Right kidney (tissue), 9 donors: Measurements from ENCODE around the gene VMP1.

Experiments used
- DNase-seq: peaks from one replicate; pipeline ENCODE4 v3.0.0-alpha.2; 2016
- long read RNA-seq, 8 donors: transcript quantifications; one replicate each; lab custom pipeline, GENCODE V29; 2026

VMP1 gene
- long read RNA-seq, donor 1, full-length matches to known transcripts, result 55 of 55 reads
- long read RNA-seq, donor 1, partial matches to known transcripts, result 0 of 55 reads
- long read RNA-seq, donor 1, other reads (novel, unspliced or antisense), result 0 of 55 reads
- long read RNA-seq, donor 2, full-length matches to known transcripts, result 32 of 32 reads
- long read RNA-seq, donor 2, partial matches to known transcripts, result 0 of 32 reads
- long read RNA-seq, donor 2, other reads (novel, unspliced or antisense), result 0 of 32 reads
- long read RNA-seq, donor 3, full-length matches to known transcripts, result 22 of 22 reads
- long read RNA-seq, donor 3, partial matches to known transcripts, result 0 of 22 reads
- long read RNA-seq, donor 3, other reads (novel, unspliced or antisense), result 0 of 22 reads
- long read RNA-seq, donor 4, full-length matches to known transcripts, result 46 of 46 reads
- long read RNA-seq, donor 4, partial matches to known transcripts, result 0 of 46 reads
- long read RNA-seq, donor 4, other reads (novel, unspliced or antisense), result 0 of 46 reads
- long read RNA-seq, donor 5, full-length matches to known transcripts, result 69 of 69 reads
- long read RNA-seq, donor 5, partial matches to known transcripts, result 0 of 69 reads
- long read RNA-seq, donor 5, other reads (novel, unspliced or antisense), result 0 of 69 reads
- long read RNA-seq, donor 6, full-length matches to known transcripts, result 58 of 58 reads
- long read RNA-seq, donor 6, partial matches to known transcripts, result 0 of 58 reads
- long read RNA-seq, donor 6, other reads (novel, unspliced or antisense), result 0 of 58 reads
- long read RNA-seq, donor 7, result 0 reads
- long read RNA-seq, donor 8, full-length matches to known transcripts, result 44 of 44 reads
- long read RNA-seq, donor 8, partial matches to known transcripts, result 0 of 44 reads
- long read RNA-seq, donor 8, other reads (novel, unspliced or antisense), result 0 of 44 reads

DNA sequence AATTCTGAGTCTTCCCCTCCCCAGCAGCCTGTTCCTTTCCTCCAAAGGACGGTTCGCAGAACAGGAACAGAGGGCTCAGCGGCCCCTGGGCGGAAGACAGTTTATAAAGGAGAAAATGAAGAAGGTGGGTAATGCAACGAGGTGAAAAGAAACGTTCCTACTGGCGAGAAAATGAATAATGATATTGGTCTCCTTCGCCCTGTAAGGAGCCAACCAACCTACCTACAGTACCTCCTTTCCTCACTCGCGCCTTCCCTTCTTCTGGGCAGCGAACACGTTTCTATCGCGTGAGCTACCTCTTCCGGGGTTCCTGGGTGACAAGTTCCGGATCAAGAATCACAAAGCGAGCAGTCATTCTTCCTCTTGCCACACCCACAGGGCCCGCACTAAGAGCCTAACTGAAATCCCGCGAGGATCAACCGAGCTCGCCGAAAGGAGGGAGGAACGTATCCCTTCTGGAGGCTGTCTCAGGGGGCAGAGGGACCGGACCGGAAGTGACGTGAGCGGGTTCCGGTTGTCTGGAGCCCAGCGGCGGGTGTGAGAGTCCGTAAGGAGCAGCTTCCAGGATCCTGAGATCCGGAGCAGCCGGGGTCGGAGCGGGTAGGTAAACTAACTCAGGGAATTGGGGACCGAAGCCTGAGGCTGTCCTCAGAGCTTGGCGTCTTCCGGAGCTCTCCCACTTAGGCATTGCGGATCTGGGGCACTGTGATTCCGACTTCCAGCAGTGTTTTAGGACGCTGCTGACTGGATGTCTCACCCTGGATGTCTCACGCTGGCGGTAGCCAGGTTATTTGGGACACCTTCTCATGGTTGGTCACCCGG is at the start of gene VMP1, which contains the start of gene PTRH2:
VMP1 (plus strand) TSS at position 506 of the 822 bp plus-strand sequence. CDS start 23,793 bp downstream, outside the sequence.
PTRH2 (minus strand) TSS at position 282 of the 822 bp plus-strand sequence. CDS start 9,452 bp downstream, outside the sequence.
- peak; percentile 89 for DNase-seq

DNA sequence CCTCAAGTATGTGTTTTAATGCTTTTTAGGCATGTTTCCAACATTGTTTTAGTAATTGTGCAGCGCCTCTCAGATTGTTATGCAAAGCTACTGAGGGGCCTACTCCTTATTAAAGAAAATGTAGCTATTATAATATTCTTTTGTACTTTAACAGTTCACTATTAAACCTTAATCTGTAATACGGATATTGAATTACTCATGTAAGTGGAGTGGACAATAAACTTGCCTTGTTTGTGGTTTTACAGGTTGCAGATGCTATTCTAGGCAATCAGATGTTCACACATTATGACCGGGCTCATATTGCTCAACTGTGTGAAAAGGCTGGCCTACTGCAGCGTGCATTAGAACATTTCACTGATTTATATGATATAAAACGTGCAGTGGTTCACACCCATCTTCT is 41.2 kb upstream of the VMP1 start:
- no peak for DNase-seq

DNA sequence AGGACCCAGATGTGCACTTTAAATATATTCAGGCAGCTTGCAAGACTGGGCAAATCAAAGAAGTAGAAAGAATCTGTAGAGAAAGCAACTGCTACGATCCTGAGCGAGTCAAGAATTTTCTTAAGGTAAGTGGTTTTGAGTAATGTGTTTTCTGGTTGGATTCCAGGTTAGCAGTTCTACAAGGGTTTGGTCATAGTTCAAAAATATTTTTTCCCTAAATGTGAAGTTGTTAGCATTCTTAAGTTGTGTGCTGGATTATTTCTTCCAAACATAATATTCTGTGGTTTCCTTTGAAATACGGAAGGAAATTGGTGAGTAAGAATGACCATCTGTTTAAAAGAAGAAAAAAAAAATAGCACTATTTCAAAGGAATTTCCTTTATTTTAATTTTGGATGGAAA is 38.6 kb upstream of the VMP1 start:
- no peak for DNase-seq

DNA sequence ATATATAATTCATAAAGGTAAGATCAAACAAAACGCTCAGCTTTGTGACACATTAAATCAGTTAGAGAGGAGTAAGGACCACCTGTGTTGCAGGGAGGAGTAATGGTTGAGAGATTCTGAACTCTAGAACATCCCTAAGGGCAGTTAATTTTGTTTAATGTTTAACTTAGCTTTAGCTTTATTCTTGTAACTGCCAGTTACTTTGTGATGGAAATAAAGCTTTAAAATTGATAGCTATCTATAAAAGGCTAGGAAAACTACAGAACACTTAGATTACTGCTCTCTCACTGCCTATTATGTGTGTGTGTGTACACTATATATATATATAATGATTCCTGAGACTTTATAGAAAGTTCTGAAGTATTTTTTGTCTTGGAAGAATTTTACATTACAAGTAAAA is 38.0 kb upstream of the VMP1 start:
- DNase-seq, result peak; percentile 8

DNA sequence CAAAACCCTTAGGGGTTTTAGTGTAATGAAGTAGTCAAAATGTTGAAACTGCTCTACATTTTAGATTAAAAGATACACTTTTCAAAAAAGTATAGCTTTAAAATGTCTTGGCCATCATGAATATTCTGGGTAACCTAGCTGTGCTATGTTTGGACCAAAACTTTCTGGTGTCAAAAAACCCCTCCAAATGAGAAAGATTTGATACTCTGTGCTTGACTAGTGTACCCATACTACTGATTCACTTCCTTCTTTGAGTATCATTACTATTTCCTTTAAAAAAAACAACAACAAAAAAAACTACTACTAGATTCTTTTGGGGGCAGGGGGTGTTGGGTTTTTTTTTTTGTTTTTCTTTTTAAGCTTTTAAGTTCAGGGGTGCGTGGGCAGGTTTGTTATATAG is 37.5 kb upstream of the VMP1 start:
- no peak for DNase-seq

DNA sequence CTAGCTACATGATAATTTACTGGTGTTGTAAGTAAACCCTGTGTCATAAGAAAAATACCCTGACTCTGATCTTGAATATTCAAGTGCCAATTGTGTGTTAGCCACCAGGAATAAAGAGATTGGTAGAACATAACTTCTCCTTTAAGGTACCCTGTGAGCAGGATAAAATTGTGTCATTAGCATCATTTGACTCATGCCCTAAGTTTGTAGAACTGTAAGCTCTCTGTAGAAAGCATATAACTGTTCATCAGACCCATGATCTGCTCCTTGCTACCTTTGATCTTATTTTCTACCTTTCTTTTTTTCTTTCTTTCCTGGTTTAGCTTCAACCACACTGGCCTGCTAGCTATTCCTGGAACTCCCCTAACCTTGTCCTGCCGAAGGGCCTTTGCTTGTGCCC is 36.1 kb upstream of the VMP1 start:
- DNase-seq, result no peak

DNA sequence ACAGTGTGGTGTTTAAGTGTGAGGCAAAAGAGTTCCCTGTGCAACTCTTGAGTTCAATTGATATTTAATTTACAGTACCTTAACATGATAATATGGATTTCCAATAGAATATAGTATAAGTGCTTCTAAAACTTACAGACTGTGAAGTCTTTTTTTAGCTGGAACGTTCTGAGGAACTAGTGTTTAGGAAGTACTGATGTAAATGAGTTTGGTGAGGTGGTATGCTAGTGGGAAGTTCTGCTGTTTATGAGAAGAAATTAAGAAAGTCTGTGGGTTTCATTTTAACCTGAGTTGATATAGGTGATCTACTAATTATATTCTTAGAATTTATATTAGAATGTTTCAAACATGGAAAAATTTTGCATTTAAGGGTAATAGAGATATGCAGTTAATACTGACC is 32.2 kb upstream of the VMP1 start:
- no peak for DNase-seq

DNA sequence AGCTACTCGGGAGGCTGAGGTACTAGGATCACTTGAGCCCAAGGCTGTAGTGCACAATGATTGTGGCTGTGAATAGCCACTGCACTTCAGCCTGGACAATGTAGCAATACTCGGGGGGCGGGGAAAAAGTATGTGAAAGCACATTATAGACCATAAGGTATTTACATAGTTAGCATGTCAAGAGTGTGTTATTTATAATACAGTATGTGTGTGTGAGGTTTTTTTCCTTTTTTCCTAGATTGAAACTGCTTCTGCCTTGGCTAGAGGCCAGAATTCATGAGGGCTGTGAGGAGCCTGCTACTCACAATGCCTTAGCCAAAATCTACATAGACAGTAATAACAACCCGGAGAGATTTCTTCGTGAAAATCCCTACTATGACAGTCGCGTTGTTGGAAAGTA is 30.7 kb upstream of the VMP1 start:
- no peak for DNase-seq

DNA sequence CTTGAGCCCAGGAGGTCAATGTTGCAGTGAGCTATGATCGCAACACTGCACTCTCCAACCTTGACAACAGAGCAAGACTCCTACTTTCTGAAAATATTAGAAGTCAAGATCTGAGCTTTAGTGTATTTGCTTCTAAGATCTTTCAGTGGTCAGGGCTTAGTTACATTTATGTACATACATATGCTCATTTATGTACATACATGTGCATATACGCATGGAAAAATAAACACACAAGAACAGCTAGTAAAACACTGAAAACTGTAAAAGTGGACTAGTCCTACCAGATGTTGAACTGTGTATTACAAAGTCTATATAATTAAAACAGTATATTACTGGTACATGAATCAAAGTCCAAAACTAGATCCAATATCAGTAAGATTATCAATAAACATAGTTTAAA is 28.5 kb upstream of the VMP1 start:
- DNase-seq, result no peak

DNA sequence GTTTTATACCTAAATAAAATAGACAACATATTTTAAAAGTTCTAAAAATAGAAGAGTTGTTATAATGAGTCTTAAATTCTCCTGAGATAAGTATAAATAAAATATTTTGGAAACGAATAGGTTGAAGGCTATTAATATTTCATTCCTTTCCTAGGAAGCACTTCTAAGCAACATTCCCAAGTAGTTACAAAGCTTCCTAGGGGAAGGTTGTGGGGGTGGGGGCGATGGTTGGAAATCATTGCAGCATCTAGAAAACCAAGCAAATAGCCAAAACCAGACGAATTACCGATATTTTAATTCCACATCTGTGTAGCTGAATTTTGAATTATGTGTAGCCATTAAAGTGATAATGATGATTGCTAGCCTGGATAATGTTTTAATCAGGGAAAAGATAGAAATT is 27.1 kb upstream of the VMP1 start:
- no peak for DNase-seq

DNA sequence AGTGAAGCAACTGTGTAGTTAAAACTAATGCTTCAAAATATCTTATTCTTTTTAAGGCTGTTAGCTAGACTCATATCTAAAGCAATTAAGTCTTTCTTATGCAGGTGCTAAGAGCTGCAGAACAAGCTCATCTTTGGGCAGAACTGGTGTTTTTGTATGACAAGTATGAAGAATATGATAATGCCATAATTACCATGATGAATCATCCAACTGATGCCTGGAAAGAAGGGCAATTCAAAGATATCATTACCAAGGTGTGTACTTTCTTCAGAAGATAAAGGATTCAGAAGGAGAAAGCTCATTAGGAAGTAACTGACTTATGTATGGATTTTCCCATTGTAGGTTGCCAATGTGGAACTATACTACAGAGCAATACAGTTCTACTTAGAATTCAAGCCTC is 24.2 kb upstream of the VMP1 start:
- DNase-seq, result no peak

DNA sequence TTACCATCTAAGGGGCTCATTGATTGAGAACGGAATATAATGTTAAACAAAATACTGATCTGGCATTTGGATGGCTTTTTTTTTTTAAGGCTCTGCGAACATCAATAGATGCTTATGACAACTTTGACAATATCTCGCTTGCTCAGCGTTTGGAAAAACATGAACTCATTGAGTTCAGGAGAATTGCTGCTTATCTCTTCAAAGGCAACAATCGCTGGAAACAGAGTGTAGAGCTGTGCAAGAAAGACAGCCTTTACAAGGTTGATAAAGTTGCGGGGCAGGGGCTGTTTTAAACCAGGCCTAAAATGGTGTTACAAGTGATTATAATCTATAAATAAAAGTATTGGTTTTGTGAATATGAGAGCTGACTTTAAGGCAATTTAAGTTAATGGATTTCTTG is 22.5 kb upstream of the VMP1 start:
- no peak for DNase-seq

DNA sequence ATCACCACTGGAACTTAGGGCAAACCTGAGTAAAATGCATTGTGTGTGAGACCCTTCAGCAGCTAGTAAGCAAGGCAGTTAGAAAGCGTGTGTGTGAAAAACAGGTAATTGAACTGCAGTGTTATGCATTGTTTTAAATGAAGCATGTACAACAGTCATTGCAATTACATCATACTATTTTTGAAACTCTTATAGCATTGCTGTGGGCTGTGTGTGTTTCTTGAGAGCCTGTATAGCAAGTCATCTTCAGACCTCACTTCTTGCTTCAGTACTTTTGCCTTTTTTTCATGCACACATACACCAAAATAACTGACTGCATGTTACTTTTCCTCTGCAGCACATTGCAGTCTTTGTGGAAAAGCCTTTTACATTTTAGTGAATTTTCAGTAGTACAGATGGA is 19.4 kb upstream of the VMP1 start:
- DNase-seq, result no peak

DNA sequence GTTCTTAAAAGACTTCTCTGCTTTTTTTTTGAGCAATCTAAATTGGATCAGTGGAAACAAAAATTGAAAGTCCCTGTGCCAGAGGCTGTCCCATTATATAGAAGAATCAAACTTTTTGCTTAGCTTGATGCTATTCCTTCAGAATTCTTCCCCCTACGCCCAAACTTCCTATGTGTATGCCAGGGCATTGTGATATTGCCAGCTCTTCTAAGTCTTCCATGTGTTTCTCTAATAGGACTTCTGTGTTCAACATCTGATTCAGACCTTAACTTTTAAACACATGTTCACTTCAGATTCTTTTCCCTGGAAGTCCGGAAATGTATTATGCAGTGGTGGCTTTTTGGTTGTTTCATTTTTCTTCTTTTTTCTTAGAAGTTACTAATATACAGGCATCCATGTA is 19.0 kb upstream of the VMP1 start:
- no peak for DNase-seq

DNA sequence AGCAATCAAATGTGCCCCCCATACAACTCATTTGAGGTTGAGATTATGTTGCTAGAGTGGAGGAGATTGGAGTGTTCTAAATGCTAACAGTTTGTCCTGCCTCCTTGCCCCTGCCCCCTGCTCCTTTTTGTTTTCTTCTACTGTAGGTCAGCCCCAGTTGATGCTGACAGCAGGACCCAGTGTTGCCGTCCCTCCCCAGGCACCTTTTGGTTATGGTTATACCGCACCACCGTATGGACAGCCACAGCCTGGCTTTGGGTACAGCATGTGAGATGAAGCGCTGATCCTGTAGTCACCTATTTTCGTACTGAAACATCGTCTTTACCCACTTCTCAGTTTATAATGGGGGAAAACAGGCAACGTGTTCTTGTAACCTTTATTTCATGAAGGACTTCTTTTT is 13.9 kb upstream of the VMP1 start:
- DNase-seq, result no peak

DNA sequence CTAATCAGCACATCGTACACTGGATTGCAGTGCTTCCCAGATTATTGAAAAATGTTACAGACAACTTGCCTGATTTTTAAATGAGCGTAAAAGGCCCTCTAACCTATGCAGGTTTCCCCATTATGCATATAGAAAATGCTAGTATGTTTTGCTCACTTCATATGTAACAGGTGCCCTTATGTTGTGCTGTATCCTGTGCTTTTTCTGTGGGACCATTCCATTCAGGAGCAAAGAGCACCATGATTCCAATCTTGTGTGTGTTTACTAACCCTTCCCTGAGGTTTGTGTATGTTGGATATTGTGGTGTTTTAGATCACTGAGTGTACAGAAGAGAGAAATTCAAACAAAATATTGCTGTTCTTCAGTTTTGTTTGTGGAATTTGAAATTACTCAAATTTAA is 13.1 kb upstream of the VMP1 start:
- DNase-seq, result no peak

DNA sequence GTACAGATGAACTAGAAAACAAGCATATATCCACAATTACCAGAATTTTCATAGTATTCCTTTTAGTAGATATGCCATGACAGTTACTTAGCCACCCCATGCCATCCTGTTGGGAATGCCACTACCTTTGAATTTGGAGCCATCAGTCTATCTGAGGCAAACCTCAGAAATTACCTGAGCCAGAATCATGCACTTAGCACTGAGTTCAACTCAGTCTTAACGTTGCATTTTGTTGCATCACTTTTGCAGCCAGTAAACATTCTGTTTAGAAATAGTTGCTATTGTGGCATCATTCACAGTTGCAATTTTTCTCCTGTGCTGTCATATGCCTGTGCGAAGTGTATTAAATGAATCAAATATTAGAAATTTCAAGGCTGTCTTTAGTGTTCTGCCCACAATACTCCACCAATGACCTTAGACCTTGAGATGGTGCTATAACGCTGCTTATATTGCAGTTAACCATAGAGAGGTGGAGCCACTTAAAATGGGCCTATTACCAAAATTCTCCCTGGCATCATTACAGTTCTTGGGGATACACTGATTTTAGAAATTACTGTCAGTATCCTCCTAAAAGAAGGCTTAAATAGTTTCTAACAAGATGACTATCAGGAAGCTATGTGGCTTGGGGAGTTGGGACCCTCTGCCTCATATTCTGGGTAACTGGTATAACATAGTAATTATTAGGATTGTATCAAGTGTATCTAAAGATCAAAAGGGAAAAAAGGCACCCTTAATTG is 11.3 kb upstream of the VMP1 start:
- no peak for DNase-seq

DNA sequence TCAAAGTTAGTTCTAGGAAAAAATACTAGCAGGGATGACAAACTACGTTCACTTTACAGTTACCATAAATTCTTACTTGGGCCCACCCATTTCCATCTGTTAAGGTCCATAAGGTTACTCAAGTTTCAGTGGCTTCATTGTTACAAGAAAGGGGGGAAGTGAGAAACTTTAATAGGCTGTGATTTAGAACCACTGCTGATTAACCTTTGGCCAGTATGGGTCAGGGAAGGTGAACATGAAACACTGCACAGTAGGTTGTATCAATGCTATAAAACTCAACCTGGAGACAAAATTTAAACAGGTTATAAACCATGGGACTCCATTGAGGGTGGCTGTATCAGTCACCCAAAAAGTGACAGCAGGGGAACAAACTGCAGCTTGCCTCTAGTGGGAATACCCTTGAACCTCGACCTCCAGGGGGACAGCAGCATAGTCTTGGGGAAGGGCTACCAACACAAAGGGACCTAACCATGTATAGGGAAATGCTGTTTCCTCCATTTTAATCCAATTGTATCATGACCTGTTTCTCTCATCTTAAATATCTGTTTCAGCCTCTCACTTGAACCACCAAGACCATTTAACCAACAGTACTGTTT is 10.7 kb upstream of the VMP1 start:
- no peak for DNase-seq

DNA sequence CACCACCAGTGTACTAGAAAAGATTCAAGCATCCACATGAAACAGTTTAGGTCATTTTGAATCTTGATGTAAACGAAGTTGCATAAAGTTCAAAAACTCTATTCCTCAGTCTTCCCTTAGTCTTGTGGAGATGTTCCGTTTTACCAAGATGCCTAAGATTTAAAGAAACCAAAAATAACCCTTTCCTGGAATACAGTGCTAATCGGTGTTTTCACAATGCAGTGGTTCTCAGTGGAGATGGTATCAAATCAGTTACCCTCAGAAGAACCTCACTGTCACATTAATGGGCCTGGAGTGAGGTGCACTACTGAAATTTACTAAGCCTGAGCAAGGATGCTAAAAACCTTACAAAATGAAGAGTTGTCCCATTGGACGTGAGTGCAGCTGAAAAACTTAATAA is 9.3 kb upstream of the VMP1 start:
- DNase-seq, result no peak

DNA sequence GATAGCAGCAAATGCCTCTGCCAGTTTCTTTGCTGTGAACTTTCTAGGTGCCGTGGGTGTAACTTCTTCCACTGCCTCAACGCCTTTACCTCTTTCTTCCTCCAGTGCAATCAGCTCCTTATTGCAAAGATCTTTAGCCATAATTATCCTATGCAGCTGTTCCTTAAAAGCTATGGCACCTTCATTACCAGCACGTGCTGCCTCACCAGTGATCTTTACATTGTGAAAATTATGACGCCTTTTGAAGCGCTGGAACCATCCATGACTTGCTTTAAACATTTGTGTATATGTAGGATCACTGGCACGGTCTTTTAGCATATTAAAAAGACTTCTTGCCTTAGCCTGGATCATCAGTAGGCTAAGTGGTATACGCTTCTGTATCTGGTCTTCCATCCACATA is 8.2 kb upstream of the VMP1 start:
- no peak for DNase-seq

DNA sequence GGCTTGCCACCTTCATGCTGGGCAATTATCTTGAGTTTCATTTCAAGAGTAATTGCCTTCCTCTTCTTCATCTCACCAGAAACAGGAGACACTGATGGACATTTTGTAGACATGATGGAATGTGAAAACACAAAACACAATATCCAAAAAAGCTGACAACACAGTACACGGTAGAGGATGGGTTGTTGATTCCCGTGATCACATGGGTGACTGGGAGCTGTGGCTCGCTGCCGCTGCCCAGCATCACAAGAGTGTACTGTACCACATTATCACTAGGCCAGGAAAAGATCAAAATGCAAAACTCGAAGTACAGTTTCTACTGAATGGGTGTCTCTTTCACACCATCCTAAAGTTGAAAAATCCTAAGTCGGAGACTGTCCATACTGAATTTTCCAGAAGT is 7.7 kb upstream of the VMP1 start:
- DNase-seq, result no peak
